ENCODE measurements around the gene PBX3. TPM values are rescaled to one million over a fixed set of nuclear protein-coding genes. Genes with fewer than 3 reads are reported as not detected.
A peak's percentile ranks its signal among the peaks of the same experiment; 100 is the strongest.

The PBX3 gene
- total RNA-seq, 4 donors from 2014 or later, result 18.0 to 33.5 (median 24.2) TPM

DNA sequence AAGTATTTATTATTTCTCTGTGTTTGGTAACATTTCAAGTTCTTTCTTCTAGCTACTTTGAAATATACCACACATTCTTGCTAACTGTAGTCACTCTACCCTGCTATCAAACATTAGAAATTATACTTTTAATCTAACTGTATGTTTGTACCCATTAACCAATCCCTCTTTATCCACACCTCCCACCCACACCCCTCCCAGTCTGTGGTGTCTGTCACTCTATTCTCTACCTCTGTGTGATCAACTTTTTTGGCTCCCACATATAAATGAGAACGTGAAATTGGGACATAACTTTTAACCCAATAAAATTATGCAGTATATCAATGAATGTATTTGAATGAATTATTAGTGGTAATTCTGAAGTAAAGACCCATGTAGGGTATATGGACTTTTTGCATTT is 79.7 kb downstream of the PBX3 start:
- 77 to 88% methylated on average over 1 of the region's 1 CpG for WGBS, 2 donors
- Histone ChIP-seq H3K4me3 (no peak overlapping the region), H3K36me3 (no peaks in the 10 kb centered on the region), H3K27me3 (no peaks in the 10 kb centered on the region), H3K4me1 (peaks cover 0 to 11% (median 2%) of the 10 kb centered on the region in 4 donors), H3K27ac (no peak overlapping the region), H3K9me3 (no peaks in the 10 kb centered on the region)
- TF ChIP-seq EP300 (IDR thresholded peaks at IDR 0.05), result no peak
- TF ChIP-seq, protein P1, sequence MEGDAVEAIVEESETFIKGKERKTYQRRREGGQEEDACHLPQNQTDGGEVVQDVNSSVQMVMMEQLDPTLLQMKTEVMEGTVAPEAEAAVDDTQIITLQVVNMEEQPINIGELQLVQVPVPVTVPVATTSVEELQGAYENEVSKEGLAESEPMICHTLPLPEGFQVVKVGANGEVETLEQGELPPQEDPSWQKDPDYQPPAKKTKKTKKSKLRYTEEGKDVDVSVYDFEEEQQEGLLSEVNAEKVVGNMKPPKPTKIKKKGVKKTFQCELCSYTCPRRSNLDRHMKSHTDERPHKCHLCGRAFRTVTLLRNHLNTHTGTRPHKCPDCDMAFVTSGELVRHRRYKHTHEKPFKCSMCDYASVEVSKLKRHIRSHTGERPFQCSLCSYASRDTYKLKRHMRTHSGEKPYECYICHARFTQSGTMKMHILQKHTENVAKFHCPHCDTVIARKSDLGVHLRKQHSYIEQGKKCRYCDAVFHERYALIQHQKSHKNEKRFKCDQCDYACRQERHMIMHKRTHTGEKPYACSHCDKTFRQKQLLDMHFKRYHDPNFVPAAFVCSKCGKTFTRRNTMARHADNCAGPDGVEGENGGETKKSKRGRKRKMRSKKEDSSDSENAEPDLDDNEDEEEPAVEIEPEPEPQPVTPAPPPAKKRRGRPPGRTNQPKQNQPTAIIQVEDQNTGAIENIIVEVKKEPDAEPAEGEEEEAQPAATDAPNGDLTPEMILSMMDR (IDR thresholded peaks at IDR 0.05), result no peak
- no peak for TF ChIP-seq POLR2A (IDR thresholded peaks at IDR 0.05)
- no peak for DNase-seq (ENCODE audit: low spot score in 2 of 2)

DNA sequence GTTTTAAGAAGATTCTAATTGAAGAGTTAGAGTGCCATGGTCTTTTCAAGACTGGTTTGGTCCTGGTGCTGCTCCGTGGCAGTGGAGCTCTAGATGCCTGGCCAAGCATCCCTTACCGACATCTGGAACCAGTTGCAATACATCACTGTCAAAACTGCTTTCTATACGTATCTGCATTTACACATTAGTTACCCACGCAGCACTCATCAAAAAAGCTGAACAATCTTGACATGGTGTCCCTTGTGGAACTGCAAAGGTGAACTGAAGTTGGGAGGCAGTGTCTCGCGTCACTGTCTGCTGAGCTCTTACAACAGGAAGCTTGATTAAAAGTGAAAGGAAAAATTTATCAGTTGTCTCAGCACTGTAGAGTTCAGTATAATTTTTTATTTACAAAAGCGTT is 82.6 kb downstream of the PBX3 start:
- TF ChIP-seq, protein P1 (IDR thresholded peaks at IDR 0.05), result no peak
- TF ChIP-seq EP300 (IDR thresholded peaks at IDR 0.05), result peak in 1 of 2 donors; percentile 30
- Histone ChIP-seq H3K4me1 (peaks cover 0 to 3% (median 0%) of the 10 kb centered on the region in 4 donors), H3K36me3 (no peaks in the 10 kb centered on the region), H3K27me3 (no peaks in the 10 kb centered on the region), H3K4me3 (peak overlapping the region in 3 of 4 donors; percentile 10 to 47 (median 41)), H3K9me3 (no peaks in the 10 kb centered on the region), H3K27ac (peak overlapping the region in 2 of 4 donors; percentile 35 to 51)
- 40 to 44% methylated on average over 7 of the region's 7 CpGs for WGBS, 2 donors
- no peak for DNase-seq (ENCODE audit: low spot score in 2 of 2)

DNA sequence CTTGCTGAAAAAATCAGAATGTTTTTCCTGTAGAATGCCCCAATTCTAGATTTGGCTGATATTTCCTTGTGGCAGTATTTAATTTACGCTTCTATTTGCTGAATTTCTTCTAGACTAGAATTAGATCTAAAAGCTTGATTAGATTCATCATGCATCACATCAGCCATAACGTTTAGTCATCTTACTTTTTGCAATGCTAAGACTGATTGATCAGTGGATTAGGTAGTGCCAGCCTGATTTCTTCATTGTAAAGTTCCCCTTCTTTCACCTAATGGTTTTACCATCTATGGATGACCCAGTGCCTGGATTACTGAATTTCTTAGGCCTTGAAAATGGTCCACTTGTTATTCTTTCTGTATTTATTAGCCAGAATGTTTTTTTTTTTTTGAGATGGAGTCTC is 83.9 kb downstream of the PBX3 start:
- H3K36me3 ChIP-seq, result no peaks in the 10 kb centered on the region
- TF ChIP-seq POLR2A (IDR thresholded peaks at IDR 0.05) (no peak), EP300 (IDR thresholded peaks at IDR 0.05) (no peak)
- TF ChIP-seq, protein P1 (IDR thresholded peaks at IDR 0.05), result no peak
- 91 to 92% methylated on average over 2 of the region's 2 CpGs for WGBS, 2 donors
- no peak overlapping the region for H3K4me3 ChIP-seq
- H3K27me3 ChIP-seq, result no peaks in the 10 kb centered on the region
- no peaks in the 10 kb centered on the region for H3K9me3 ChIP-seq
- H3K27ac ChIP-seq, result no peak overlapping the region
- DNase-seq (ENCODE audit: low spot score in 2 of 2), result no peak
- H3K4me1 ChIP-seq, result no peaks in the 10 kb centered on the region

DNA sequence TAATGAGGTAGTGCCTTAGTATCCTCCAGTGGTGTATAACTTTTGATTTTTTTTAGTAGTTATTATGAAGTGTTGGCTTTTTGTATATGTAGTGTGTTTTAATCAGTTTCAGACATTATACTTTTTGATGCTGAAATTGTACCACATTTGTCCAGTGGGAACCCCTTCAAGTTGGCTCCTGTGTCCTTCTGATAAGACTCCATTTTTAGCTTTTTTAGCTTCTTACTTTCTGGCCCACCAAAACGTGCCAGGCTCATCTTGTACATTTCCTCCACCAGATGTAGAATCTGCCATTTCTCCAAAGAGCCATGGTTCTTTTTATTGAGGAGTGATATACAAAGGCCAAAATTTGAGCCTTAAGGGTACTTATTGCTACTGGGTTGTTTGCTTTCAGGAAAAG is 84.4 kb downstream of the PBX3 start:
- TF ChIP-seq POLR2A (IDR thresholded peaks at IDR 0.05) (no peak), EP300 (IDR thresholded peaks at IDR 0.05) (no peak)
- TF ChIP-seq, protein P1 (IDR thresholded peaks at IDR 0.05), result no peak
- Histone ChIP-seq H3K27me3 (no peaks in the 10 kb centered on the region), H3K4me3 (no peak overlapping the region), H3K9me3 (no peaks in the 10 kb centered on the region), H3K27ac (no peak overlapping the region), H3K4me1 (no peaks in the 10 kb centered on the region), H3K36me3 (no peaks in the 10 kb centered on the region)
- no peak for DNase-seq (ENCODE audit: low spot score in 2 of 2)
- WGBS, 2 donors, result 94 to 97% methylated on average over 1 of the region's 1 CpG

DNA sequence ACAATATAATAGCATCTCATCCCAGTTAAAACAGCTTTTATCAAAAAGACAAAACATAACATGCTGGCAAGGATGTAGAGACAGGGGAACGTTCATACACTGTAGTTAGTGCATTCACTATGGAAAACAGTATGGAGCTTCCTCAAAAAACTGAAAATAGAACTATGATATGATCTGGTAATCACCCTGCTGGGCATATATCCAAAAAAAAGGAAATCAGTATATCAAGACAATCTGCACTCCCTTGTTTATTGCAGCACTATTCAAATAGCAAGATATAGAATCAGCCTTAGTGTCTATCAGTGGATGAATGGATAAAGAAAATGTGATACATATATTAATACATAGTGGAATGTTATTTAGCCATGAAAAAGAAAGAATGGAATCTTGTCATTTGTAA is 88.5 kb downstream of the PBX3 start:
- Histone ChIP-seq H3K4me1 (peaks cover 0 to 14% (median 0%) of the 10 kb centered on the region in 4 donors), H3K36me3 (no peaks in the 10 kb centered on the region), H3K9me3 (no peaks in the 10 kb centered on the region), H3K27ac (no peak overlapping the region), H3K4me3 (no peak overlapping the region), H3K27me3 (no peaks in the 10 kb centered on the region)
- WGBS, 2 donors, result 41 to 58% methylated on average over 1 of the region's 1 CpG
- TF ChIP-seq POLR2A (IDR thresholded peaks at IDR 0.05), result no peak
- TF ChIP-seq, protein P1 (IDR thresholded peaks at IDR 0.05), result no peak
- TF ChIP-seq EP300 (IDR thresholded peaks at IDR 0.05), result no peak
- DNase-seq (ENCODE audit: low spot score in 2 of 2), result no peak
